Nephron progenitor cell (in vitro differentiated cells): Measurements from ENCODE around the gene ZNF845.

Experiments used
- DNase-seq: peaks from one replicate; pipeline ENCODE4 v3.0.0; 2021
- H3K27ac Mint-ChIP-seq: 2 replicates; pipeline ENCODE4 v1.8.0; 2021; ENCODE audit warnings: mild to moderate bottlenecking, moderate library complexity, mixed read lengths
- H3K27me3 Mint-ChIP-seq: 2 replicates; pipeline ENCODE4 v1.8.0; 2021; ENCODE audit warnings: mild to moderate bottlenecking, low read depth, mixed read lengths; ENCODE audit not compliant: poor library complexity
- H3K36me3 Mint-ChIP-seq: 2 replicates; pipeline ENCODE4 v1.8.0; 2021; ENCODE audit warnings: low read depth, mixed read lengths
- H3K4me1 Mint-ChIP-seq: 2 replicates; pipeline ENCODE4 v1.8.0; 2021; ENCODE audit warnings: mixed read lengths
- H3K4me3 Mint-ChIP-seq: 2 replicates; pipeline ENCODE4 v1.8.0; 2021; ENCODE audit warnings: mild to moderate bottlenecking, moderate library complexity, mixed read lengths
- H3K9me3 Mint-ChIP-seq: 2 replicates; pipeline ENCODE4 v1.8.0; 2021; ENCODE audit warnings: mild to moderate bottlenecking, moderate library complexity, mixed read lengths
- TF ChIP-seq, protein P1 (sequence below): fragments of 200-600 bp; sonication (generic); IDR thresholded peaks from 2 replicates; pipeline ENCODE4 v1.5.0; 2021; ENCODE audit warnings: antibody characterized with exemption

ZNF845 gene

DNA sequence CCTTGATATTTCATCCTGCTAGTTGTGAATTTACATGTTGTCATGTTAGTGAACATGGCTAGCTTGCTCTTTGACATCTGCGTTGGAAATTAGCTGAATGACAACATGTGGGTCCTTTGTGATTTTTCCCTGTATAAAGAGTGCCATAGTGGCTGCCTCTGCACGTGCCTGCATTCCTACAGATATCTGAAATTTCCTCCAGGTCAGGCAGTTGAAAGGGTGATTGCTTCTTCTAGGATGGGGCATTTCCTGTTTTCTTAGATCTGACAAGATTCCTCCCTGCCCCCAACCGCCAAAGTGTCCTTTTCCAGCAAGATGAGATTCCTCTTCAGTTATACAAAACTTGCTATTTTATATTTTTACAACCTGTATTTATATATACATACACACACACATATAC is 40.7 kb downstream of the ZNF845 start:
- Mint-ChIP-seq H3K4me3 (no peak overlapping the region), H3K27ac (no peak overlapping the region), H3K36me3 (peaks cover 74% of the 10 kb centered on the region), H3K9me3 (peaks cover 26% of the 10 kb centered on the region), H3K27me3 (peaks cover 2% of the 10 kb centered on the region), H3K4me1 (peaks cover 10% of the 10 kb centered on the region)
- DNase-seq: no peak
- TF ChIP-seq, protein P1, sequence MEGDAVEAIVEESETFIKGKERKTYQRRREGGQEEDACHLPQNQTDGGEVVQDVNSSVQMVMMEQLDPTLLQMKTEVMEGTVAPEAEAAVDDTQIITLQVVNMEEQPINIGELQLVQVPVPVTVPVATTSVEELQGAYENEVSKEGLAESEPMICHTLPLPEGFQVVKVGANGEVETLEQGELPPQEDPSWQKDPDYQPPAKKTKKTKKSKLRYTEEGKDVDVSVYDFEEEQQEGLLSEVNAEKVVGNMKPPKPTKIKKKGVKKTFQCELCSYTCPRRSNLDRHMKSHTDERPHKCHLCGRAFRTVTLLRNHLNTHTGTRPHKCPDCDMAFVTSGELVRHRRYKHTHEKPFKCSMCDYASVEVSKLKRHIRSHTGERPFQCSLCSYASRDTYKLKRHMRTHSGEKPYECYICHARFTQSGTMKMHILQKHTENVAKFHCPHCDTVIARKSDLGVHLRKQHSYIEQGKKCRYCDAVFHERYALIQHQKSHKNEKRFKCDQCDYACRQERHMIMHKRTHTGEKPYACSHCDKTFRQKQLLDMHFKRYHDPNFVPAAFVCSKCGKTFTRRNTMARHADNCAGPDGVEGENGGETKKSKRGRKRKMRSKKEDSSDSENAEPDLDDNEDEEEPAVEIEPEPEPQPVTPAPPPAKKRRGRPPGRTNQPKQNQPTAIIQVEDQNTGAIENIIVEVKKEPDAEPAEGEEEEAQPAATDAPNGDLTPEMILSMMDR: no peak

DNA sequence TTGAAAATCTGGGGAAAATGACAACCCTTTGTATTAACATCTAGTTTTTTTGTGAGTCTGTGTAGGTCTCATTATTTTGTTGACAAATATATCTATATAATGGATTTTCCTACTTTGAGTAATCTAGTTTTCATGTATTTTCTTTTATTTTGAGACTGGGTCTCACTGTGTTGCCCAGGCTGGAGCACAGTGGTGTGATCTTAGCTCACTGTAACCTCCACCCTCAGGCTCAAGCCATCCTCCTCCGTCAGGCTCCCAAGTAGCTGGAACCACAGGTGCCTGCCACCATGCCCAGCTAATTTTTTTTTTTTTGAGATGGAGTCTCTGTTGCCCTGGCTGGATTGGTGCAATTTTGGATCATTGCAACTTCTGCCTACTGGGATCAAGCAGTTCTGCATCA is 41.2 kb downstream of the ZNF845 start:
- peaks cover 2% of the 10 kb centered on the region for H3K27me3 Mint-ChIP-seq
- H3K4me1 Mint-ChIP-seq: peaks cover 10% of the 10 kb centered on the region
- TF ChIP-seq, protein P1: no peak
- H3K9me3 Mint-ChIP-seq: peaks cover 29% of the 10 kb centered on the region
- no peak for DNase-seq
- peaks cover 79% of the 10 kb centered on the region for H3K36me3 Mint-ChIP-seq
- H3K4me3 Mint-ChIP-seq: no peak overlapping the region
- H3K27ac Mint-ChIP-seq: no peak overlapping the region

- no peak overlapping the region for H3K4me3 Mint-ChIP-seq
- H3K27ac Mint-ChIP-seq: no peak overlapping the region
- peaks cover 91% of the 10 kb centered on the region for H3K9me3 Mint-ChIP-seq
- no peaks in the 10 kb centered on the region for H3K4me1 Mint-ChIP-seq
- DNase-seq: no peak
- H3K27me3 Mint-ChIP-seq: no peaks in the 10 kb centered on the region
- TF ChIP-seq, protein P1: no peak
- H3K36me3 Mint-ChIP-seq: peaks cover 99% of the 10 kb centered on the region
Observed at GRCh38 chr19:53381376-53381775, 47.8 kb downstream of the ZNF845 start.

DNA sequence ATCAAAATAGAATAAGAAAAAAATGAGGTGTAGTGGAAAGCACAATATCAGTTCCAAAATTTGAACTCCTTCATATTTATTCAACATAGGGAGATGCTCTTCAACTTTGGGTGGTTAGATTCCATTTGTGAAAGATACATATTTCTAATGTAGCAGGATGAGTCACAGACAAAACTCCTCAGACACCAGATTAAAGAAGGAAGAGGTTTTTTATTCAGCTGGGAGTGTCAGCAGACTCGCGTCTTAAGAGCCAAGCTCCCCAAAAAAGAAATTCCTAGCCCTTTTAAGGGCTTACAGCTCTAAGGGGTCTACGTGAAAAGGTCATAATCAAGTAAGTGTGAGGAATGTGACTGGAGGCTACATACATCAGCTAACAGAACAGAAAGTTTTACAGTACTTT is 54.6 kb downstream of the ZNF845 start:
- no peak overlapping the region for H3K4me3 Mint-ChIP-seq
- H3K36me3 Mint-ChIP-seq: peaks cover 65% of the 10 kb centered on the region
- H3K27me3 Mint-ChIP-seq: no peaks in the 10 kb centered on the region
- peaks cover 8% of the 10 kb centered on the region for H3K4me1 Mint-ChIP-seq
- H3K9me3 Mint-ChIP-seq: peaks cover 85% of the 10 kb centered on the region
- DNase-seq: no peak
- no peak overlapping the region for H3K27ac Mint-ChIP-seq
- TF ChIP-seq, protein P1: no peak

- Mint-ChIP-seq H3K36me3 (peaks cover 62% of the 10 kb centered on the region), H3K27me3 (no peaks in the 10 kb centered on the region), H3K27ac (no peak overlapping the region), H3K4me3 (no peak overlapping the region), H3K9me3 (peaks cover 82% of the 10 kb centered on the region), H3K4me1 (peaks cover 15% of the 10 kb centered on the region)
- no peak for DNase-seq
- TF ChIP-seq, protein P1: no peak
Observed at GRCh38 chr19:53388904-53389303, 55.4 kb downstream of the ZNF845 start.

DNA sequence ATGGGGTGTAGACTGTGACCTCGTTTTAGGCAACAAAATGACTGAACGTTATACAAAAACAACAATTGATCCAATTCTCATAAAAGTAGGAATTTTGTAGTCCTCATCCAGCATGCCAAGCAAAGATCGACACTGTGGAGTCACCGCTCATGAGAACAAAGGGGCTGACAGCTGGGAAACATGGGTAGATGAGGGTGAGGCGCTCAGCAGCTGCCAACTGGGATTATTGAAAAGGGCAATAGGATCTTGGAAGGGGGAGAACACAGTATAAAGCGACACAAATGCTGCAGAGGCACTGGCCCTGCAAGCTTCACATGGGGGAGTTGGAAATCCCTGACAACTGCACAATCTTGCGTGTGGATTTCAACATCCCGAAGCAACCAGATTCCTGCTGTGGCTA is 56.0 kb downstream of the ZNF845 start:
- H3K4me3 Mint-ChIP-seq: no peak overlapping the region

More for the DNA sequence above, 56.0 kb downstream of the ZNF845 start:
- DNase-seq: no peak
- H3K9me3 Mint-ChIP-seq: peaks cover 76% of the 10 kb centered on the region
- no peaks in the 10 kb centered on the region for H3K27me3 Mint-ChIP-seq
- H3K4me1 Mint-ChIP-seq: peaks cover 22% of the 10 kb centered on the region
- H3K36me3 Mint-ChIP-seq: peaks cover 56% of the 10 kb centered on the region
- TF ChIP-seq, protein P1: no peak
- no peak overlapping the region for H3K27ac Mint-ChIP-seq
